Measurements from ENCODE around the gene ILF2.
"Not testable (repeated sequence)": the region's sequence is repeated elsewhere in the genome, so short reads cannot be mapped to it uniquely, and the experiment has no call there.

ILF2 gene

DNA sequence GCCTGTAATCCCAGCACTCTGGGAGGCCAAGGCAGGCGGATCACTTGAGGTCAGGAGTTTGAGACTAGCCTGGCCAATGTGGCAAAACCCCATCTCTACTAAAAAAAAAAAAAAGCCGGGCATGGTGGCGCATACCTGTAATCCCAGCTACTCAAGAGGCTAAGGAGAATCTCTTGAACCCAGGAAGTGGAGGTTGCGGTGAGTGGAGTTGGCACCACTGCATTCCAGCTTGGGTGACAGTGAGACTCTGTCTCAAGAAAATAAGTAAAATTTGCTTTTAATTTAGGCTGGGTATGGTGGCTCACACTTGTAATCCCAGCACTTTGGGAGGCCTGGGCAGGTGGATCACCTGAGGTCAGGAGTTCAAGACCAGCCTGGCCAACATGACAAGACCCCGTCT, 30.6 kb downstream of the ILF2 start:
- not testable (repeated sequence) for H3K27me3 ChIP-seq (ENCODE audit: control insufficient read depth, insufficient read depth, low read length); H3K27ac ChIP-seq (ENCODE audit: low read depth, low read length); H3K9ac ChIP-seq (ENCODE audit: low read length); H3K4me1 ChIP-seq (ENCODE audit: control insufficient read depth, insufficient read depth, low read length); H3K4me3 ChIP-seq (ENCODE audit: low read length)
- peaks cover 59% of the 10 kb centered on the region for H3K36me3 ChIP-seq (ENCODE audit: control insufficient read depth, insufficient read depth, low read length)

DNA sequence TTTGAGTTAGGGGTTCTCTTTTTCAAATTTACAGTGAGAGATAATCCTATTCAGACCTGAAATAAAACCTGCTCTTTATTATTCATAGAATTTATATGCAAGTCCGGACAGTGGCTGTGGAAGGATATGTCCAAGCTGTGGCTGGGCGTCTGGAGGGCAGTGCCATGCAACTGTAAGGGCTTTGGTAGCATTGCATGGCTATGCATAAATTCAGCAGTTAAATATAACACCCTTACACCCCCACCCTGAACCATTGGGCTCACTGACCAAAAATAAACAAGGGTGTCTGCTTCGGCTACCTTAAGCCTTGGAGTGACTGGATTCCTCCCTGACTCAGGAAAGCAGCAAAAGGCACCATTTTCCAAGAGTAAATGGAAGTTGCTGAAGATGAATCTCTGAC, 31.5 kb downstream of the ILF2 start:
- Histone ChIP-seq H3K9ac (ENCODE audit: low read length) (no peak overlapping the region), H3K27me3 (ENCODE audit: control insufficient read depth, insufficient read depth, low read length) (no peaks in the 10 kb centered on the region), H3K4me1 (ENCODE audit: control insufficient read depth, insufficient read depth, low read length) (peaks cover 8% of the 10 kb centered on the region), H3K36me3 (ENCODE audit: control insufficient read depth, insufficient read depth, low read length) (peaks cover 53% of the 10 kb centered on the region), H3K27ac (ENCODE audit: low read depth, low read length) (no peak overlapping the region), H3K4me3 (ENCODE audit: low read length) (no peak overlapping the region)

DNA sequence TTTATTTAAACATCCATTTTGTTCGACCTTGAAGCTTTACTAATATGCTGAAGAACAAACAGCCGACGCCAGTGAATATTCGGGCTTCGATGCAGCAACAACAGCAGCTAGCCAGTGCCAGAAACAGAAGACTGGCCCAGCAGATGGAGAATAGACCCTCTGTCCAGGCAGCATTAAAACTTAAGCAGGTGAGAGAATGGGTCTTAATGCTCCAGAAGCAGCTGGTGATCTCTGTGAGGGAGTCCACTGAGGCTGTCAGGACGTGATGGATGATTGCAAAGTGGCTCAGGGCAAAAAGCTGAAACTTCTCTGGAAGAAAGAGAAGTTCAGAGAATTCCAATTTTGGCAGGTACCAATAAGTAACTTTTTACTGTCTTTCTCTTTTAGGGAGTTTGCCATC, 32.5 kb downstream of the ILF2 start:
- Histone ChIP-seq H3K4me1 (ENCODE audit: control insufficient read depth, insufficient read depth, low read length) (peaks cover 10% of the 10 kb centered on the region), H3K27ac (ENCODE audit: low read depth, low read length) (no peak overlapping the region), H3K27me3 (ENCODE audit: control insufficient read depth, insufficient read depth, low read length) (no peaks in the 10 kb centered on the region), H3K4me3 (ENCODE audit: low read length) (no peak overlapping the region), H3K9ac (ENCODE audit: low read length) (no peak overlapping the region), H3K36me3 (ENCODE audit: control insufficient read depth, insufficient read depth, low read length) (peaks cover 45% of the 10 kb centered on the region)

DNA sequence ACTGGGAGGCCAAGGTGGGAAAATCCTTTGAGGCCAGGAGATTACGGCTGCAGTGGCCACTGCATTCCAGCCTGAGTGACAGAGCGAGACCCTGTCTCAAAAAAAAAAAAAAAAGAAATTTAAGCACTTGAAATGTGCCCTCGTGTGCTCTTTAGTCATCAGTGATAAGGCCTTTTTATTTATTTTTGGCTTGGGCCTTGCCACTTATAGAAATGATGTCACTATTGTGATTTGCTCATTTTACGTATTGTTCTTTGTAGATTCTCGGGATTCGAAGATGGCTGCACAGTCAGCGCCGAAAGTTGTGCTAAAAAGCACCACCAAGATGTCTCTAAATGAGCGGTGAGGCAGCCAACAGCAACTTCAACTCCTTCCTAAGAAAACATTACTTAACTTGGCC, 34.5 kb downstream of the ILF2 start:
- H3K9ac ChIP-seq (ENCODE audit: low read length) = no peak overlapping the region
- H3K36me3 ChIP-seq (ENCODE audit: control insufficient read depth, insufficient read depth, low read length) = peaks cover 29% of the 10 kb centered on the region
- no peaks in the 10 kb centered on the region for H3K27me3 ChIP-seq (ENCODE audit: control insufficient read depth, insufficient read depth, low read length)
- no peak overlapping the region for H3K4me3 ChIP-seq (ENCODE audit: low read length)
- H3K4me1 ChIP-seq (ENCODE audit: control insufficient read depth, insufficient read depth, low read length) = peaks cover 12% of the 10 kb centered on the region
- H3K27ac ChIP-seq (ENCODE audit: low read depth, low read length) = no peak overlapping the region

DNA sequence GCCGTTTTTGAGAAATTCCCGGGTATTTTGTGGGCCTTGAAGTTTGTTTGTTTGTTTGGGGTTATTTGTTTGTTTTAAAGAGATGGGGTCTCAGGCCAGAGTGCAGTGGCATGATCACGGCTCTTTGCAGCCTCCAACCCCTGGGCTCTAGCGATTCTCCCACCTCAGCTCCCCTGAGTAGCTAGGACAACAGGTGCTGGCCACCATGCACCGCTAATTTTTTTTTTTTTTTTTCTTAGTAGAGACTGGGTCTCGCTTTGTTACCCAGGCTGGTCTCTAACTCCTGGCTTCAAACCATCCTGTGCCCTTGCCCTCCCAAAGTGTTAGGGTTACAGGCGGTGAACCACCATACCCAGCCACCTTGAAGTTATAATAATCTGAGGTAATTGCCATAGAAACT, 34.9 kb downstream of the ILF2 start:
- Histone ChIP-seq H3K27ac (ENCODE audit: low read depth, low read length) (no peak overlapping the region), H3K4me1 (ENCODE audit: control insufficient read depth, insufficient read depth, low read length) (peaks cover 12% of the 10 kb centered on the region), H3K36me3 (ENCODE audit: control insufficient read depth, insufficient read depth, low read length) (peaks cover 27% of the 10 kb centered on the region), H3K9ac (ENCODE audit: low read length) (no peak overlapping the region), H3K27me3 (ENCODE audit: control insufficient read depth, insufficient read depth, low read length) (no peaks in the 10 kb centered on the region), H3K4me3 (ENCODE audit: low read length) (no peak overlapping the region)

DNA sequence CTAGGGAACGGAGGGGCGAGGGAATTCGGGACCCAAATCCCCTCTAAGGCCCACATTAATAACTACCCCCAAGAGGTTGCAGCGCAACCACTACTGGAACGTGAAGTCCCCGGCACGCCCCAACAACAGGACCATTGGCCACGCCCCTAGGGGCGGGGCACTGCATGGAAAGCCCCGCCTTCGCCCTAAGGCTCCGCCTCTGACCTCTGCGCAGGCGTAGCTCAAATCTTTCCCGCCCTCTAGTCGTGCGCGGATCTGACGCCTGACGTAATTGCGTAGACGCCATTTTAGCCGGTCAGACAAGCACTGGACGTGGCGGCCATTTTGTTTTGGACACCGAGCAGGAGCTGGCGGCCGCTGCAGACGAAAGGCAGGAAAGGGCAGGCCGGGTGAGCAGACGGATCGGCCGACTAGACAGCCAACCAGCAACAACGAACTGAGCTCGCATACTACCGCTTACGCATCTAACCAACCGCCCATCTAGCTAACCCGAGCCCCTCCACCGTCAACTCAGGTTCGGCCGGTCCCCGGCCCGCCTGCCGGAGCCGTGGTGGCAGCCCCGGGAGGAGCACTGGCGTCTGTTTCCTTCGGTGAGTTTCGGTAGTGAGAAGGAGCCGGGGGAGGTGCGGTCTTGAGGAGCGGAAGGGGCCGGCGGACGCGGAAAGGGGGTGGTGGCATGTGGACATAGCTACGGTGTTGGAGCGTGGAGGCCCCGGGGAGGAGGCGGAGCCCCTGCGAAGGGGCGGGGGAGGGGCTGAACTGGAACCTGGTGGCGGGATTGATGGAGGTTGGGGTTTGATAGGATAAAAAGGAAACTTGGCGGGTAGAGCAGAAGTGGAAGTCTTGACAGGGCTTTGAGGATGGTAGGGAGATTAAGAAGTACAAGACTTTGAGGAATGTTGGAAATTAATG, 36.8 kb downstream of the ILF2 start, which contains the start of gene CHTOP:
Gene CHTOP, plus strand, starts transcription at position 313 of the 912 bp plus-strand sequence. CDS start 2,523 bp downstream, outside the sequence.
- Histone ChIP-seq H3K9ac (ENCODE audit: low read length) (peak within 1 kb of the TSS; percentile 98), H3K36me3 (ENCODE audit: control insufficient read depth, insufficient read depth, low read length) (peaks cover 17% of the 10 kb centered on the region), H3K4me3 (ENCODE audit: low read length) (peak within 1 kb of the TSS; percentile 95), H3K4me1 (ENCODE audit: control insufficient read depth, insufficient read depth, low read length) (peaks cover 12% of the 10 kb centered on the region), H3K27me3 (ENCODE audit: control insufficient read depth, insufficient read depth, low read length) (no peaks in the 10 kb centered on the region), H3K27ac (ENCODE audit: low read depth, low read length) (peak within 1 kb of the TSS; percentile 100)

DNA sequence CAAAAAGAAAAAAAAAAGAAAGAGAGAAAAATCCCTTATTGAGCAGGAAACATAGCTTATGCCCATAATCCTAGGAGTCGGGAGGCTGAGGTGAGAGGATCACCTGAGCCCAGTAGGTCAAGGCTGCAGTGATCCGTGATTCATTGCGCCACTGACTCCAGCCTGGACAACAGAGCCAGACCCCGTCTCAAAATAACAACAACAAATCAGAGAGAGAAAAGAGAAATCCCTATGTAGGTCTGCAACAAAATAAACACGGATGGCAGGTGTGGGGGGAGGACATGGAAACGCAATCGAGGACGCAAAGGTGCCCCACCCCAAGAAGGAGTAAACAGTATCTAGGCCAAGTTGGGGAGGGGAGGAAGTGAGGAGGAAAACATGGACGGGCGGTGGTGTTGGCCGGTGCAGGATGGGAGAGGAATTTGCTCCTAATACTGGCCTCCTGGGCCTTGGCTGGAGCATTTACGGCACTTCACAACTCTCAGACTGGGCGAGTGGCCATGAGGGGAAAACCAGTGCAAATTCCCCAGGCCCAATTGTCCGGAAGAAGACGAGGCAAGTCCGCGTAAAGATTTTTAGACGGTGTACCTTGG, 37.5 kb downstream of the ILF2 start:
- peaks cover 13% of the 10 kb centered on the region for H3K36me3 ChIP-seq (ENCODE audit: control insufficient read depth, insufficient read depth, low read length)
- H3K9ac ChIP-seq (ENCODE audit: low read length) = peak overlapping the region; percentile 8
- H3K4me3 ChIP-seq (ENCODE audit: low read length) = peak overlapping the region; percentile 61
- no peaks in the 10 kb centered on the region for H3K27me3 ChIP-seq (ENCODE audit: control insufficient read depth, insufficient read depth, low read length)
- H3K27ac ChIP-seq (ENCODE audit: low read depth, low read length) = peak overlapping the region; percentile 100
- H3K4me1 ChIP-seq (ENCODE audit: control insufficient read depth, insufficient read depth, low read length) = peaks cover 12% of the 10 kb centered on the region

DNA sequence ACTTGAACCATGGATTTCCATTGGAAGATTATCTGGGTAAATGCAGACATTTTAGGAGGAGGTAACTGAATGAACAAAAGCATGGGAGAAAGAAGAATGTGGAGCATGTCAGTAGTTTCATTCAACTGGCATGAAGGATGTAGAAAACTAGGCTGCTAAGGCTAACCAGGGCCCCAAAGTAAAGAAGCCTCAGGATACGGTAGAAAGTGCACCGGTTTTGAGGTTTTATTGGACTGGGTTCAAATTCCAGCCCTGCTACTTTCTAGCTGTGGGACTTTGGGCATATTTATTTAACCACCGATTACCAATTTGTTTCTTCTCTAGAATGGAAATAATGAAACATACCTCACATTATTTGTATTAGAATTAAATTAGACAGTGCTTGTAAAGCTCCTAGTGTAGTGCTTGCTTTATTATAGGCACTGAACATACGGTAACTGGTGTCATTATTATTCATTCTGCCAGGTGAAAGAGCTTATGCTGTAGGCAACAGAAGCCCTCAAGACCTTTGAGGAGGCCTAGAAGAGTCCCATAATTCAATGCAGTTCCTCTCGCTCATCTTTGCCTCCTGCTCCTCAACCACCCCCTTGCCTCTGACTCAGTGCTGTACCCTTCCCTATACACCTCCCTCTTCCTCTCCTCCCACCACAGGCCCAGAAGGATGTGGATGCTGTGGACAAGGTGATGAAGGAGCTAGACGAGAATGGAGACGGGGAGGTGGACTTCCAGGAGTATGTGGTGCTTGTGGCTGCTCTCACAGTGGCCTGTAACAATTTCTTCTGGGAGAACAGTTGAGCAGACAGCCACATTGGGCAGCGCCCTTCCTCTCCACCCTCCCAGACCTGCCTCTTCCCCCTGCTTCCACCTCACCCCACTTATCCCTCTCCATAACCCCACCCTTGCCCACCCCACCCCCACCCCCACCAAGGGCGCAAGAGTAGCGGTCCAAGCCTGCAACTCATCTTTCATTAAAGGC, 39.5 kb downstream of the ILF2 start:
- Histone ChIP-seq H3K27me3 (ENCODE audit: control insufficient read depth, insufficient read depth, low read length) (no peaks in the 10 kb centered on the region), H3K4me1 (ENCODE audit: control insufficient read depth, insufficient read depth, low read length) (peaks cover 14% of the 10 kb centered on the region), H3K27ac (ENCODE audit: low read depth, low read length) (no peak overlapping the region), H3K9ac (ENCODE audit: low read length) (no peak overlapping the region), H3K4me3 (ENCODE audit: low read length) (no peak overlapping the region), H3K36me3 (ENCODE audit: control insufficient read depth, insufficient read depth, low read length) (no peaks in the 10 kb centered on the region)

DNA sequence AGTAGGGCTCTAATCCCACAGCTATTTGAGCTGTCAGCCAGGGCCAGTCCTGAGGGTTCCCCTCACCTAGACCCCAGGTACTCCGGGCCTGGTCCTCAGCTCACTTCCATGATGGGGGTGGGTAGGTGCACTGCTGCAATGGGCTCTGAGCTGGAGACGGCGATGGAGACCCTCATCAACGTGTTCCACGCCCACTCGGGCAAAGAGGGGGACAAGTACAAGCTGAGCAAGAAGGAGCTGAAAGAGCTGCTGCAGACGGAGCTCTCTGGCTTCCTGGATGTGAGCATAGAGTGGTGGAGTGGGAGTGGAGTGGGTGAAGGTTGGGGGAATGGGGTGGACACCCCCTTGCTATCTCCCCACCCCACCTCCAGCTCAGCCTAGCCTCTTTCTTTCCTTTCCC, 40.4 kb downstream of the ILF2 start:
- Histone ChIP-seq H3K4me3 (ENCODE audit: low read length) (no peak overlapping the region), H3K36me3 (ENCODE audit: control insufficient read depth, insufficient read depth, low read length) (no peaks in the 10 kb centered on the region), H3K9ac (ENCODE audit: low read length) (no peak overlapping the region), H3K27ac (ENCODE audit: low read depth, low read length) (no peak overlapping the region), H3K27me3 (ENCODE audit: control insufficient read depth, insufficient read depth, low read length) (no peaks in the 10 kb centered on the region), H3K4me1 (ENCODE audit: control insufficient read depth, insufficient read depth, low read length) (peaks cover 17% of the 10 kb centered on the region)

DNA sequence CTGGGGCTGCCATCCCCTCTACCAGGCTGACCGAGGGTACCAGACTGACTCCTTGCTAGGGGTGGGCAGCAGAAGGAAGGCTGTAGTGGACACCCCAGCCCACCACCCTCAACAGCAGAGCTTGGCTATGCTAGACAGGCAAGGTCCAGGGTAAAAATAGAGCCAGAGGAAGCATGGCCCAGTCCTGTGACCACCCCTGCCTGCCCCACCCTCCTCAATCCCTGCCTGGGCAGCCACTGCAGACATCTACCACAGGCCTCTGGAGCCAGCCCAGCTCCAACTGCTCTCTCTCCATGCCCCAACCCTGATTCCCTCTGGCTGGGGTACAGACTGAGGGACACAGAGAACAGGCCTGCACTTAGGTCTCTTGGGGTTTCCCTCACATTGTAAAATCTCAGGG, 40.8 kb downstream of the ILF2 start:
- Histone ChIP-seq H3K27me3 (ENCODE audit: control insufficient read depth, insufficient read depth, low read length) (no peaks in the 10 kb centered on the region), H3K36me3 (ENCODE audit: control insufficient read depth, insufficient read depth, low read length) (no peaks in the 10 kb centered on the region), H3K4me3 (ENCODE audit: low read length) (no peak overlapping the region), H3K27ac (ENCODE audit: low read depth, low read length) (no peak overlapping the region), H3K4me1 (ENCODE audit: control insufficient read depth, insufficient read depth, low read length) (peaks cover 21% of the 10 kb centered on the region), H3K9ac (ENCODE audit: low read length) (no peak overlapping the region)

DNA sequence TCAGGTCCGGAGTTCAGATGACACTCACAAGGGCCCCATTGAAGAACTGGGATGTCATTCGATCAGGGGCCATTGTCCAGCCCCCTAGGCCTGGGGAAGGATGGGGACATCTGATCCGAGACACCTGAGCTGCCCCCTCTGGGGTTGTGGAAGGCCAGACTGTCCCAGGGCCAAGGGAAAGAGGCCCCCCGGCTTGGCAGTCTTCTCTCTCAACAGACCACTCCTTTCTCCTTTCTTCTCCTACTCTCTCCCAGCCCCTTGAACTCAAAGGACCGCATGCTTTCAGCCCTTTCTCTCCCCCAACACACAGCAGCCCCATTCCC, 41.5 kb downstream of the ILF2 start:
- no peak overlapping the region for H3K9ac ChIP-seq (ENCODE audit: low read length)
- H3K27me3 ChIP-seq (ENCODE audit: control insufficient read depth, insufficient read depth, low read length) = no peaks in the 10 kb centered on the region
- H3K36me3 ChIP-seq (ENCODE audit: control insufficient read depth, insufficient read depth, low read length) = no peaks in the 10 kb centered on the region
- peaks cover 24% of the 10 kb centered on the region for H3K4me1 ChIP-seq (ENCODE audit: control insufficient read depth, insufficient read depth, low read length)
- H3K27ac ChIP-seq (ENCODE audit: low read depth, low read length) = no peak overlapping the region
- H3K4me3 ChIP-seq (ENCODE audit: low read length) = no peak overlapping the region

DNA sequence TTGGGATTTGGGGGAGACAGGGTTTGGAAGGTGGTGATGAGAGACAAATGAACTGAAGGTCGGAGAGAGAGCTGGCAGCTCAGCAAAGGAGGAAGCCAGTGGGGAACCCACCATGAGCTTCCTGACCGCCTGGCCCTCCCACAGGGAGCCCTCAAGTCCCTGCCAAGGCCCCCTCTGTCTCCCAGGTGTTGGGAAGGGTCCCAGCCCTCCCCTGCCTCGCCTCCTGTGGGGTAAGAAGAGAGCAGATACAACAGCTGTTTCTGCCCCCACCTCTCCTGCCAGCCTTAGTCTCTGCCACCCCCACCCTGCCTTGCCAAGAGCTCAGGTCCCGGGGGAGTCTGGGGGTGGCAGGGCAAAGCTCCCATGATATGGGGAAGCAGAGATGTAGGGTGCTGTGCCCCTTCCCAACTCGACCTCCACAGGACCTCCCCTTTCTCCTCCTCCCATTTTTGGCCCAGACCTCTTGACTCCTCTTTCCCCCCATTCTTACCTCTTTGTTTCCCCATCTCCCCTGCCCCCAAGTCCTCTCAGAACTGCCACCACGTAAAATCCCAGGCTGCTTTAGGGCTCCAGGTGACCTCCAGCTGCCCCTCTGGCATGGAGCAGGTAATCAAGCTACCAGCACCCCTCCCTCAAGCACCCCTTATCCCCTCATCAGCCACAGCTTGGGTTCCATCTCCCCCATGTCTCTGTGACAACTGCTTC, 42.0 kb downstream of the ILF2 start:
- H3K4me1 ChIP-seq (ENCODE audit: control insufficient read depth, insufficient read depth, low read length) = peaks cover 26% of the 10 kb centered on the region
- H3K27me3 ChIP-seq (ENCODE audit: control insufficient read depth, insufficient read depth, low read length) = no peaks in the 10 kb centered on the region
- no peak overlapping the region for H3K9ac ChIP-seq (ENCODE audit: low read length)
- H3K27ac ChIP-seq (ENCODE audit: low read depth, low read length) = peak overlapping the region; percentile 94
- no peaks in the 10 kb centered on the region for H3K36me3 ChIP-seq (ENCODE audit: control insufficient read depth, insufficient read depth, low read length)
- no peak overlapping the region for H3K4me3 ChIP-seq (ENCODE audit: low read length)

Measured in rectal smooth muscle tissue (tissue), 1 donor.